HG03469 (cell line): ENCODE results near the gene PLCL1.
A peak's percentile ranks its signal among the peaks of the same experiment; 100 is the strongest.

Source experiments
- ATAC-seq: cut with Tn5 transposase; IDR thresholded peaks from one replicate; pipeline ENCODE4 v1.9.1; 2021; ENCODE audit warnings: mild to moderate bottlenecking, moderate library complexity, moderate number of reproducible peaks; ENCODE audit not compliant: unreplicated experiment

PLCL1 gene

DNA sequence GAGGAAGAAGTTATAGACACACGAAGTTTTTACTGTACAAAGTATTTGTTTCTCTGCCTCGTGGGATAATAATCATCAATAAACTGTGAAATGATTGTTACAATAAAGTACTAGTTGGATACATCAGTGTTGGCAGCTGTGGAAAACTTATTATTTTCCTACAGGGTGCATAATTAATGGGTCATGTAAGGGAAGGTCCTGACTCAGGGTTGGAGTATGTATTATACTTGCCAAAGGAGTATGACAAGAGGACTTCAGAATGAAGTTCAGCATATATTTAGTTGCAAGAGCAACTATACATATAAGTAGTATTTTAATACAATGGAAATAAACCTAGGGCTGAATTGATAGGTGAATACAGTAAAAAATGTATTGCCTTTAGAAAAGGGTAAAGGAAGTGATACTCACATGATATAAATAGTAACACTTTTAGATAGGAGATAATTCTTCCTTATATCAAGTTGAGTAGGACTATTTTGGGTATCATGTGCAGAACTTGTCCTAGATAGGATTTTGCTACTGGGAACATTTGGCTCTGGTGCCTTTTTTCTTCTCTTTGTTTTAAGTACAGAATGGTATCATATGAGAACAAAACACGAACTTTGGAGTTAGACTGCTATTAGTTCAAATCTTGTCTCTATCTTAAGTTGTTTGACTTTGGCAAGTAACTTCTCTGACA is 79.1 kb downstream of the PLCL1 start:
- no peak for ATAC-seq

DNA sequence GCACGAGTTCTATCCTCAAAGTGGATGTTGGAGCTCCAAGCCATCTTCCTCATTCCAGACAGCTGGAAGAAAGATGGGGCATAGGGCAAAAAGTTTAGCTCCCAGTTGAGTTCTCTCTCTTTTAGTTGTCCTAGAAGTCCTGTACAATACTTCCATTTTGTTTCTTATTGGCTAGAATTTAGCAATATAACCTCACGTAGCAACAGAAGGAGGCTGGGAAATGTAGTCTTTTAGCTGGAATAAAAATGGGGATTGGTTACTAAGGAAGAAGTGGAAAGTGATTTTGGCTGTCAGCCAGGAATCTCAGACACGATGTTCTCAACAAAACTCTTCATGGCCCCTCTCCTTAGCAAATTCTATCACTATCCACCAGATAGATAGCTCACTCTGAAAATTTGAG is 79.9 kb downstream of the PLCL1 start:
- ATAC-seq, result no peak

DNA sequence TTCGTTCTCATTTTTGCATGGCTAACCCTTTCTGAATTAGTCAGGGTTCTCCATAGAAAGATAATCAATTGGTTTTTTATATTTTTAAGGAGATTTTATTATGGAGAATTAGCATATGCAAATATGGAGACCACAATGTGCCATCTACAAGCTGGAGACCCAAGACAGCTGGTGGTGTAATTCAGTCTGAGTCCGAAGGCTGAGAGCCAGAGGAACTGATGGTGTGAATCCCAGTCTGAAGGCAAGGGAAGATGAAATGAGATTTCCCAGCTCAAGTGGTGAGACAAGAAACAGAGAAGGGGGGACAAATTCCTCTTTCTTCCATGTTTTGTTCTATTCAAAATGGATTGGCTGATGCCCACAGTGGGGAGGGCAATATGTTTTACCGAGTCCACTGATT is 80.7 kb downstream of the PLCL1 start:
- no peak for ATAC-seq

DNA sequence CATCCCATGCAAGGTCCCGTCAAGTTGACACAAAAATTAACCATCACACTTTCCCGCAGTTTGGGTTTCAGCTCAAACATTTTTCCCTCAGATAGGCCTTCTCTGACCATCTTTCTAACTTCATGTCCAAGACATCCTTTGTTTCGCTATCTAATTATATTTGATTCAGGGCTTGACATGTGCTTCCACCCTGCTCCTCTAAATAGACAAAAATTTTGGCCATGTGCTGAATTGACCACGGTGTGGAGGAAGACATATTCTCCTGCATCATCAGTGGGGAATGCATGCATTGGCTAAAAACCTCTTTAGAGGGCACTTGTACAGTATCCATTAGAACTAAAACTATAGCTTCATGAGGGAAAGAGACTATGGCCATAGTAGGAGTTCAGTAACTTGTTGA is 81.2 kb downstream of the PLCL1 start:
- ATAC-seq, result no peak

DNA sequence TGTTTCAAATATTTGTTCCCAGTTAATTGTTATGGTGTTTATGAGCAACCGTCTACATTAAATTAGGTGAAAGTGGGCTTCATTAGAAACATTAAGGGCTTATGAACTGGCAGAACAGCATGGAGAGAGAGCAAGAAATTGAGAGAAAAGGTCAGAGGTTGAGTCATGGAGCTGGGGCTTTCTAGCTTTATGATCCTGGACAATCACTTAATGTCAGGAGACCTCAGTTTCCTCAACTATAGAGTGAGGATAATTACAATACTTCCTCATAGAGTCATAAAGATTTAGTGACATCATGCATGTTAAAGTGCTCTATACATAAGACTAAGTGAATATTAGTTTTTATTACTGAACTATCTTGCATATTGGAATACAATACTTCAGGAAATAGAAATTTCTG is 83.9 kb downstream of the PLCL1 start:
- no peak for ATAC-seq

DNA sequence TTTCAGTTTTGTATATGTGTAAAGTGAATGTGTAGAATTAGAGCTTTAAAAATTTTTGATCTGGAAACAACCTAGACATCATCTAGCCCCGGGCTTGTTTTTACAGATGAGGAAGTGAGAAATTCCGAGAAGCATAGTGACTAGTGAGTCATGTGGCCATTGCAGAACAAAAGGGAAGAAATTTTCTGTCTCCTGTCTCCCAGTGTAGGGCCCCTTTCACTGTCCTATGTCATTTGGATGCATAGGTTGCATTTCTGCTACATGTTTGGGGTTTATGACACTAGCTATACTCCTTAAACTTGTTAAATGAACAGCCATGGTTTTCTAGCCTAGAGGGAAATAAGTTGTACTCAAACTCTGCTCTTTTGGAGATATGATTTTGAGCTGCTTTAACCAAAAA is 84.6 kb downstream of the PLCL1 start:
- peak; percentile 98 for ATAC-seq

DNA sequence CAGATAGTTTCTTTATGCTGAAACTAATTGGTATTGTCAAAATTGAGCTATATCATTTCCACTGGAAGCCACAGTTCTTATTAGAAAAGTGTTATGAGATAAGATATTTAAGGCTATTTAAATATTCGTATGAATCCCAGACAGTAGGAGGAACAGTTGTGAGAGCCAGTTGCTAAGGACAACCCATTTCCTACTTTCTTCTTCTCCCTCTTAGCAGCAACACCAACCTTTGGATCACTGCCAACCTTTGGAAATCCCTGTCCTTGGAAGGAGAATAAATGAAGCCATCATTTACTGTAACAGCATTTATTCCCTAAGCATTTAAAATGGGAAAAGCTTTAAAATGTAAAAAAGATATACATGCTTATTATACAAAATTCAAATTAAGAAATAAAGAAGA is 85.8 kb downstream of the PLCL1 start:
- no peak for ATAC-seq

DNA sequence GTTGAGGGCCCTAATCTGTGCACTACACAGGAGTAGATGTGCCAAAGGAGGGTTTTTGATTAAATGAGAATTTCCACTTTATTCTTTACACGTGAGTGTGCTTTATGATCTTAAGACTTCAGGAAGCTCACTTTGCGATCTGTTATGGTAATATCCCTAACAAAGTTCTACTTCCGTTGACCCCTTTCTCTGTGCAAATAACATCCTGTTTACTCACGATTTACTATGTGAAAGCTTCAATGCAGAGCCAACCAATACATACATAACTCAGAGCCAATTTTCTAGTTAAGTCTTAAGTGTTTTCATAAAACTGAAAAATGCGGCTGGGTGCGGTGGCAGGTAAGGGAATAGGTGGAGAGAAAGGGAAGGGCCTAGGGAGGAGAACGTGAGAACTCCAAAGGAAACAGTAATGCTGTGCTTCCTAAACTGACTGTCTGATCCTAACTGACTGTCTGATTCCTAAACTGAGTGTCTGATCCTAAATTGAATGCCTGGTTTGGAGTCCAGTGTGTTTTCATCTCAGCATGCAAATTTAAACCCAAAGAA is 87.6 kb downstream of the PLCL1 start:
- ATAC-seq, result no peak

DNA sequence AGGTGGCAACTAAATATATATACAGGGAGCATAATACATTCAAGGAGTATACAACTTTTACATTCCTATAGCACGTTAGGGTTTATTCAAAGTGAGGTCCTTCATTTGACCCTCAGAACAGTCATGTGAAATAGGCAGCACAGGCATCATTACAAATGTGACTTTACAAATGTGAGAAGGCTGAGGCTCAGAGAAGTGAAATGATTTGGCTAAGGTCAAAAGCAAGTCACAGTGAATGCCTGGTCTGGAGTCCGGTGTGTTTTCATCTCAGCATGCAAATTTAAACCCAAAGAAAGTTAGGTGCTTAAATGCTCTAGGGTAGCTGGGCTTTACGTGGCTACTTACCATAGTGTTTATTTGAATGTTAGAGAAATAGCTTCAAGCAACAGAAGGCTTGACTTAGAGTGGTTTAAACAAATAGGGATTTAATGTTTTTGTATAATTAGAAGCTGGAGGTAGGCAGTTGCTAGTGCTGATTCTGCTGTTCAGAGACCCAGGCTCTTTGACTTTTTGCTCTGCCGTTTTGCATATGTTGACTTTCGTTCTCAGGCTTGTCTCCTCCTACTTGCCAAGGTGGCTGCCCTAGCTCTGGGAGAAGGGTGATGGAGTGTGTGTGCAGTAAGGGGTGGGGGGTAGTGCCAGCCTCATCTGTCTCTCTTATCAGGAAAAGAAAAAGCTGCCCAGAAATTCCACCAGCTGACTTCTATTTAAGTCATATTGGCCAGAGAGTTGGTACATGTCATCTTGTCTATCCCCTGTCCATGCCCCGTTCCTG is 89.2 kb downstream of the PLCL1 start:
- ATAC-seq, result no peak

DNA sequence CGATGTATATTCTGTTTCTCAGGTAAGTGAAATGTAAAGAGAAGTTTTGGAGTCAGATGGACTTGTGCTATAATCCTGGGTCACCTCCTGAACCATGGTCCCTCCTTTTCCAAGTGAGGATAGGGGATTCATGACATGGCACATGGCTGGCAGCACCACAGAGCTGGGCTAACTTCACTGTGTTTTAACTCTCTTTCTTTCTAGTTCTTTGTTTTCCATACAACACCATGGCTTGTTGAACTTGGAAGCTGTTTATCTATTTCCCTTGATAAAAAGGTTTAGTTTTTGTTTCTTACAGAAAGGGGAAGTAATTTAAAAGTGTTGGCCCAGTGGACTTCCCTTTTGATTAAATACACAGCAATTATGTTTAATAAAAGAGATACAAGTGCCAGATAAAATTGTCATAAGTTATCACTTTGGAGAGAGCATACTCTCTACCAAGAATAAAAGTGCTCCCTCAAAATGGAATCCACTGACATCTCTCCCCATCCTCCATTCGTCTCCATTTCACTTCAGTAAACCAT is 90.4 kb downstream of the PLCL1 start:
- no peak for ATAC-seq

DNA sequence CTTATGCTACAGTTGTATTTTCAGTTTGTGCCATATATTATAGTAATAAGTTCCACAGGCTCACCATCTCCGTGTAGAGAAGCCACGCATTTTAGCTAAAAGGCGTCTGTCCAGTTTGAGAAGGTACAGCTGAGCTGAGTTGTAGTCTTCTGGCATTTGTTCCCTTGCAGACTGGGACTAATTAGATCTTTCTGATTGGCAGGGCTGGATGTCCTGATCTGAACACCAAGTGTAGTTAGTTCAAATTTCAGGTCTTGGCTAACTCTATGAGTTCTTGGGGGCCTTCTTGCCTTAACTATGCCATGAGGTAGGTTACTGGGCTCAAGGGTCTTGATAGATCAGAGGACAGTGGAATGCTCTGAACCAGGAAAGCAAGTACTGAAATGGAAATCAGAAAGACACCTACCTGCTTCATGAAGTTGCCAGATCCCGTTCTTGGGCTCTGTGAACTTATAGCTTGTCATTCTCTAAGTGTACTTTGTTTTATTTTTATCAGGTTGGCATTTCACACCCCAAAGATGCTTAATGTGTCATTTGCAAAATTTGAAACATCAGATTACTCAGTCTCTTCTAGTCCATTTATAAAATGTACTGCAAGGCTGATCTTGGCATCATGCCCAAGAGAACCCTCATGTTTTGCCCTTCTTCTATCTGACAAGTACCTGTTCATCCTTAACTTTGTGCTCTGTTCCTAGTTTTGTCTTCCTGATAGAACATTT is 93.7 kb downstream of the PLCL1 start:
- ATAC-seq, result no peak

DNA sequence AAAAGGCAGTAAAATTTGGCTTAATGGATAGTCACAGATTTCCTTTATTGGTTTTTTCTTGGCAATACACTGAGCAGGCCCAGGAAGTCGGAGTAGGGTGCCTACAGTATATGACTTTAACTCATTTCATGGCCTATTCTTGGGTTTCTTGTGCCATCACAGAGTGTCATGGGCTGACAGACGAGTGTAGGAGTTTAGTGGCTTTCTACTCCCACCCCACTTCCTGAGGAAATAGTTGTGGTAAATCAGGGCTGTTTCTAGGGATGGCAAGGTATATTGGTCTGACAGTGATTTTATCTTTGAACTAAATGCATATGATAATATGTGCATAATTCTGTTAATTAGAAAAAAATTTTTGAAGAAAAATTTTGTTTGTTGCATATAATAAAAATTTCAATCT is 100.1 kb downstream of the PLCL1 start:
- no peak for ATAC-seq

DNA sequence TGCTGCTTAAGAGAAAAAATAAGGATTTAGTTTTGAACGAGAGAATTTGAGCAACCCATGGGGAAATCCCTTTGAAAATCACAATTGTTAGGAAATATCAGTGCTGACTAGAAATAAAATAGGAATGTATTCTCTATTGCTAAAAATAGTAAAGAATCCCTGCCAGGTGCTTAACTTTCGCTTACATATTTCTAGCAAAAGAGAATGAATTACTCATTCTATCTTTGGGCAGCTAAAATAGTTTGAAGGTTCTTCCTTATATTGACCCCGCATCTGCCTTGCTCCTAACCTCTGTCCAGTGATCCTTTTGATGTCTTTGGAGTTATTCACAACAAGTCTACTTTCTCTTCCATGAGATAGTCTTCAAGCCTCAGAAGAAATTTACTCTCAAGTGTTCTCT is 103.8 kb downstream of the PLCL1 start:
- no peak for ATAC-seq

DNA sequence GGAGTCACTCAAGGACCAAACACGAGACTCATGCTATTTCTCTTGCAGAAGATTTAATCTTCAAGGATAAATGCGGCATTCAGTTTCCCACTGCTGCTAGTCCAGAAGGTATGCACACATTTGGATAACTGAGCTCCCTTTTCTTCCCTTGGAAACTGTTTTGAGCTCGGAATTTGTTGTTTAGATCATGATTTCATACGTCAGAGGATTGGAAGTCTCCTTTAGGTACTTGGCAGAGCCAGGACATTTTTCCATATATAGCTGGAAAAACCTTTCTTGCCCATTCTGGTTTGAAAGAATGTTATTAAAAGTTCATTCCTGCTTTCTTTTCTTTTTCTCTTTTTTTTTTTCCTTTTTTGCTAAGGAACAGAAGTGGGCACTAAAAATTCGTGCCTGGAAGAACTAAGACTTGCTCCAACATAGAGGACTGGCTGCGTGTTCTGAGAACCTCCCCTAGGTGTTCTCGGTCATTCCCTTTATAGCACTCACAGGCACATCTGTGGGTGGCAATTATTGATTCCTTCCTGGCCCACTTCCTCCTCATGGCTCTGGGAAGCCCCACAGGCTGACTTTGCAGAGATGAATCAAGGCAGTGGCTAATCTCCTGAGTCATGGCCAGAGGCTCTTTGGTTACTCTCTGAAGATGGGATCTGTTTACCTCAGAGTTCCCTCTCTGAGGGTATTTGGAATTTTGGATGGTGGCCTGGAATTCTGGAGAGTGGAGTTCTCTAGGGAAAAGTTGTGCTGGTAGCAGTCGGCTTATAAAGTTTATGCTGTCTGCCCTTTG is 104.8 kb downstream of the PLCL1 start:
- ATAC-seq, result no peak

DNA sequence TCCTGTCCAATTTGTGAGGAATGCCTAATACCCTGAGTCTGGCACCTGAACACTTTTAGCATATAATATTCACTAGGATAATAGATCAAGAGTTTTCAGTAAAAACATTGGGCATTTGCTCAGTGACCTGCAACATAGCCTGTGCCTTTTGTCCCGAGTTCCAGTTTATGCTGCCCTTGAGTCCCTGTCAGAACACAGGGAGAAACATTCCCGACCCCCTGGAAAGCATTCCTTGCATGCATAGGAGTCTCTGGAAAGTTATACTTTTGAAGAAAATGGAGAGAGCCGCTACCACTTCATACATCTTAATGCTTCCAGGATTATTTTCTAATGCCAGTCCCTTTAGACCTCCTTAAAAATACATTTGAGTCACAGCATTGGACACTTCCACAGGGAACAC is 107.3 kb downstream of the PLCL1 start:
- no peak for ATAC-seq

DNA sequence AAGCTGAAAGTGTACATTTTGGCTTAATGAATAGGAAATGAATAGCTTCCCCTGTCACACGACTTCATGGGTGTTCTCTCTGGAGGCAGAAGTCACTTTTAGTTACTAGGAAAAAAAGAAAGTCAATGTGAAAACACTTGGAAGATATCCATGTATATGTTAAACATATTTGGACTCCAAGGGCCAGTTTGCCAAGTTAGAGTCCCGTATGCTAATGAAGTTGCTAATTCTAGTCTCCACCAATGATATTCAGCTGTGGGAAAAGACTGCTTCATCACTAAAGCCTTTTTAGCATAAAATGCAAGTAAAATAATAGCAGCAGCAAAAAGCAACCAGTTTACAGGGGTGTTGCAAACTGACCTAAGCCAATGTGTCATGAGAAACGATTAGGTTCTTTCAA is 108.7 kb downstream of the PLCL1 start:
- no peak for ATAC-seq

DNA sequence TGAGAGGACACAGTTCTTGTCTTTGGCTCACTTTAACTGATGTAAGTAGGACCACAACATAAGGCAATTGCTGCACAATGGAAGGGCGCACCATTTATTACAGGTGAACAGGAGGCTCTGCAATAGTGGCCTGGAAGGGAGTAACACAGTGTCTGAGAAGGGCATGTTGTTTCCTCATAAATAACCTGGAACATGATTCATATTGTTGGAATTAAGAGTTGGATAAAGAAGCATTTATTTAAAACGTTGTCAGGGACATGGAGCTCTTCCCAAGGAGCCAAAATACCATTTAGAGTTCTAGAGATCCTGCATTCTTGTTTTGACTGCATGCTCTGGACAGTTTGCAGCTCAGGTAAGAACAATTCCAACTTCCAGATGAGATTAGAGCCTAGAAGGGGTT is 110.4 kb downstream of the PLCL1 start:
- ATAC-seq, result no peak

DNA sequence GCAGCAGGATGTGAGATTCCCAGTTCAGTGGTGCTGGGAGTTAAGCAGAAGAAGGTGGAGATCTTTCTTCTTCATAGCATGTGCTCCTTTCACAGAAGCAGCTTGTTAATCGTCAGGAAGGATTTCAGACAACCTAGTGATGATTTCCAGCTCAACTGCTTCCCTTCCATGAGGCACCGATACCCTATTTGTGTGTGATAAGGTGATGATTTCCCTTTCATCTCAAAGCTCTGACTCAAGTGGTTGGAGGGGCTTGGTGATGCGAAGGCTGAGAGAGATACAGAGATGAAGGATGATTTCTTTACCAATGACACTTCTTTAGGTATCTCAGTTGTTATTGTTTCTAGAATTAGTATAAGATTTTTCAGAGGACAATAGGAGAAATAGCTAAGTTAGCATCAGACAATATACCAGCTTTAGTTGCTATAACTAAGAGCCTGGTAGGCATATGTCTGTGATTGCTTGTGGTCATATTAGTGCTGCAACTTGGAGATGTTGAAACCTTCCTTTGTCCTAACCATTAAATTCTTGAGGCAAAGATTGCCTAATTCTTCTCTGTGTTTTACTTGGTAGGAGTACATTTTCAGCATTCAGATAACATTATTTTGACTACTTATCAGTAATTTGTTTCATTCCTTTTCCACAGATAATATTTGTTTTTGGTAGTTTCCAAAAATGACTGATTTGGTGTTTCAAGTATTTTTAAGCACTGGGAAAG is 111.3 kb downstream of the PLCL1 start:
- ATAC-seq, result no peak

DNA sequence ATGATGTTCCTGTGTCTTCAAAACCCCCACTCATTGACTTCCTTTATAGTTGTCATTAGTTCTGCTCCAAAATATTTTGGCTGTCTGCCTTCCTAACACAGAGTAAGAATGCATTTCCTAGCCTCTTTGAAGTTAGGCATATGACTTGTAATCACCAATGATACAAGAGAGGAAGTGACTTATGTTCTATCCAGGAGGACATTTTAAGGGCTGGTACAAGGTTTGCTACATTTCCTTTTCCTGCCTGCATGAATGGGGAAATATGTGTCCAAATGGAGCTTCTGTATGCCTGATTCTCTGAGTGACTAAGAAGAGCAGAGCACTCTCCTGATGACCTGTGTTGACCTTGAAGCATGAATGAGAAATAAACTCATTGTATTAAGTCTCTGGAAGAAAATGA is 115.1 kb downstream of the PLCL1 start:
- no peak for ATAC-seq

DNA sequence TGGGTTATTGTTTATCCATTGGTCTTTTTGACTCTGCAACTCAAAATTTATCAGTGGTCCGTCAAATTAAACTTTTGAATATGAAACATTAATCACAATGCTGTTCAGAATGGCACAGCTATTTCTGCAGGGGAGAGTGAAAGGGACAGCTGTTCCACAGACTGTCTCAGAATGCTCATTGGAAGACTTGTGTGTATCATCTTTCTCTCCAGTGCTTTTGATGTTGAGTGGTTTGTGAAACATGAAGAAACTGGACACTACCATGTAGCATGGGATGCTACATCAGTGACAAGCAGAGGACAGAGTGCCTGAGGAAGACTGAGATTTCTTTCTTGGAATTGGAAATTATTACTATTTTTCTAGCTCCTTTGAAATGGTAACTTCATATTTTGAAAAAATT is 115.7 kb downstream of the PLCL1 start:
- no peak for ATAC-seq
